Lung (tissue), 12 donors: ENCODE measurements around the gene FAM168A. TPM values are rescaled to one million over a fixed set of nuclear protein-coding genes. Genes with fewer than 3 reads are reported as not detected.
"Not testable (repeated sequence)": the region's sequence is repeated elsewhere in the genome, so short reads cannot be mapped to it uniquely, and the experiment has no call there.

ENCODE experiments used
- ATAC-seq: fragments of 200-7000 bp; cut with Tn5 transposase; one replicate; pipeline ENCODE4 v1.9.1; 2020; ENCODE audit warnings: moderate number of reproducible peaks; ENCODE audit not compliant: insufficient read depth, low FRiP score
- DNase-seq, 3 donors: peaks; one replicate each; pipeline ENCODE4 v3.0.0-alpha.2; 2013 to 2017
- H3K27ac ChIP-seq, 2 donors: one replicate each; pipeline ENCODE4 v1.5.1; 2013; ENCODE audit warnings: mild to moderate bottlenecking in 2 of 2, moderate library complexity in 2 of 2, control low read depth in 1 of 2, inconsistent platforms in 1 of 2, low read depth in 1 of 2, low read length in 1 of 2
- H3K27me3 ChIP-seq, 3 donors: one replicate each; pipeline ENCODE4 v1.5.1; 2013; ENCODE audit warnings: low read length in 2 of 3; ENCODE audit not compliant: control insufficient read depth in 3 of 3, insufficient read depth in 3 of 3
- H3K36me3 ChIP-seq, 4 donors: one replicate each; pipeline ENCODE4 v1.5.1; 2013; ENCODE audit warnings: low read length in 4 of 4, mild to moderate bottlenecking in 1 of 4, moderate library complexity in 1 of 4; ENCODE audit not compliant: control insufficient read depth in 4 of 4, insufficient read depth in 4 of 4
- H3K4me1 ChIP-seq, 5 donors: one replicate each; pipeline ENCODE4 v1.5.1; 2013; ENCODE audit warnings: low read length in 5 of 5, mild to moderate bottlenecking in 2 of 5, moderate library complexity in 1 of 5; ENCODE audit not compliant: control insufficient read depth in 5 of 5, insufficient read depth in 5 of 5
- H3K4me3 ChIP-seq: one replicate; pipeline ENCODE4 v1.5.1; 2013; ENCODE audit warnings: mild to moderate bottlenecking, control low read depth, moderate library complexity
- H3K9ac ChIP-seq, 2 donors: one replicate each; pipeline ENCODE4 v1.5.1; 2013; ENCODE audit warnings: low read length in 2 of 2, control low read depth in 1 of 2; ENCODE audit not compliant: insufficient read depth in 1 of 2
- H3K9me3 ChIP-seq, 4 donors: one replicate each; pipeline ENCODE4 v1.5.1; 2013; ENCODE audit warnings: low read length in 3 of 4, mild to moderate bottlenecking in 1 of 4, moderate library complexity in 1 of 4; ENCODE audit not compliant: control insufficient read depth in 4 of 4, insufficient read depth in 3 of 4
- CTCF ChIP-seq: IDR thresholded peaks from 2 replicates; pipeline ENCODE4 v1.5.1; 2012; ENCODE audit warnings: mild to moderate bottlenecking; ENCODE audit errors: control extremely low read depth, extremely low read depth
- WGBS, 2 donors: extraction: QIAGEN DNeasy Blood & Tissue Kit; methylation state at CpG; one replicate each; pipeline ENCODE4 v1.1.7; 2013; 5-methylcytosine and 5-hydroxymethylcytosine counted together
- polyA plus RNA-seq, 2 donors: library from polyadenylated mRNA; stranded (reverse); fragments of 200-250 nt; gene quantifications; one replicate each; pipeline ENCODE4 v1.2.1, GENCODE V29; 2013
- total RNA-seq, 2 donors: library from RNA; depleted of rRNA in 1 of 2; stranded (reverse); fragments of >200 nt in 1 of 2; gene quantifications; one replicate each; pipeline ENCODE4 v1.2.1, GENCODE V29; 2014 to 2021
- donor health status: control.
- donor health status: control.
- donor health status: Bipolar disorder and iron deficiency.
- donor health status: healthy.
- donor health status: DM: yes; HTN: yes; CAD: no.

Gene FAM168A
- total and polyA plus RNA-seq, 4 donors, result 6.7 to 25.5 (median 17.1) TPM

DNA sequence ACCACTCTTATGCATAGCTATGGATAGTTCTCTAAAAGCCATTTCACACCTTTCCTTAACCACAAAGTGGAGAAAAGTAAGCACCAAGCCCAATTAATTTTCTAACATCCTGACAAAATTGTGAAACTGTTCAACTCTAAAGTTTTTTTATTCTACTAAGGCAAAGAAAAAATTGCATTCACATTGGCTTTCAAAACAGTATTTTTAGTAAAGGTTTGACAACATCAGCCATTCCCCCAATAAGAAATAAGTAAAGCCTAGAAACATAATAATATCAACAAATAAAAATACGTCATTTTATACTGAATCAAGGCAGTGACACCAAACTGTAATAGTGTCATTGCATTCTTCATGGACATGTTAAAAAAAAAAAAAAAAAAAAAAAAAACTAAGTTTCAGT is 11.1 kb downstream of the FAM168A start:
- ATAC-seq, result no peak
- WGBS, 2 donors, result 83 to 95% methylated on average over 1 of the region's 1 CpG
- no peak for TF ChIP-seq CTCF

GRCh38 chr11:73585834-73586575 is 11.9 kb downstream of the FAM168A start:
- ATAC-seq (no peak), DNase-seq (no peak)
- Histone ChIP-seq H3K9me3 (no peaks in the 10 kb centered on the region), H3K4me3 (no peak overlapping the region), H3K27me3 (no peaks in the 10 kb centered on the region), H3K36me3 (peaks cover 0 to 2% (median 0%) of the 10 kb centered on the region in 4 donors), H3K4me1 (peaks cover 0 to 3% (median 0%) of the 10 kb centered on the region in 5 donors), H3K9ac (no peak overlapping the region), H3K27ac (no peak overlapping the region)
- TF ChIP-seq CTCF, result no peak
- 100% methylated on average over 1 of the region's 1 CpG for WGBS, 2 donors

More for the DNA sequence above, 11.1 kb downstream of the FAM168A start:
- H3K4me1 ChIP-seq, result peaks cover 0 to 3% (median 0%) of the 10 kb centered on the region in 5 donors
- no peak overlapping the region for H3K9ac ChIP-seq
- H3K27ac ChIP-seq, result no peak overlapping the region
- H3K27me3 ChIP-seq, result no peaks in the 10 kb centered on the region
- no peak overlapping the region for H3K4me3 ChIP-seq
- DNase-seq, result no peak
- no peaks in the 10 kb centered on the region for H3K9me3 ChIP-seq
- H3K36me3 ChIP-seq, result peaks cover 0 to 2% (median 0%) of the 10 kb centered on the region in 4 donors

DNA sequence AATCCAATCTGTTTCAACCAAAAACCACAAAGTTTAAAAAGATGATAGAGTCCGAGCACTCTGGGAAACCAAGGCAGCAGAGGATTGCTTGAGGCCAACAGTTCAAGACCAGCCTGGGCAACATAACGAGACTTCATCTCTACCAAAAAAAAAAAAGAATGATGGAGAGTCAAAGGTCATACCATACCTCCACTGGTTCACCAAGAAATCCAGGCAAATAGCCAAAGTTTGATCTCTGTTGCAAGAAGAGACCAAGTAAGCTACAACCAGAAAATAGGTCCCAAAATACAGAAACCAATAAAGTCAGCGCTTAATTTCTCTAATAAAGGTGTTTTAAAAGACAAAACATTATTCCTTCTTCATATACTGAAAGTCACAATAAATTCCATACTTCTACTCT is 13.1 kb downstream of the FAM168A start:
- H3K4me3 ChIP-seq, result no peak overlapping the region
- no peaks in the 10 kb centered on the region for H3K27me3 ChIP-seq
- 86 to 97% methylated on average over 3 of the region's 3 CpGs for WGBS, 2 donors
- no peak for TF ChIP-seq CTCF
- H3K9ac ChIP-seq, result no peak overlapping the region
- H3K9me3 ChIP-seq, result no peaks in the 10 kb centered on the region
- ATAC-seq (no peak), DNase-seq (no peak)
- H3K27ac ChIP-seq, result no peak overlapping the region
- peaks cover 0 to 2% (median 0%) of the 10 kb centered on the region in 5 donors for H3K4me1 ChIP-seq
- H3K36me3 ChIP-seq, result peaks cover 0 to 2% (median 0%) of the 10 kb centered on the region in 4 donors

DNA sequence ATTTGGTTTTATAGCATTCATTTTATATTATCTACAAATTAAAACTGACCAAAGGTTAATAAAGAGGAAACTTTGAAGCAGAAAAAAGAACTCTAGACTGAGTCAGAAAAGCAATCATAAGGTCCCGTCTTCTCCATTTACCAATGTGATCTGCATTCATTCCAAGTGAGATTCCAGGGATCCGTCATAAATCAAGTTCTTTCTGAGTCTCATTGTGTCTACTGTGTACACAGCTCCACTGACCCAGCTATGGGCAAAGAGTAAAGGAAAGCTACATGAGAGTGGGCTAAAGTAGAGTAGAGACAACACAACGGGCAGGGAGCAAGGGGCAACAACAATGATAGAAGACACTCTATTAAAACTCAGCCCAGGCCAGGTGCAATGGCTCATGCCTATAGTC is 15.3 kb downstream of the FAM168A start:
- no peak overlapping the region for H3K27ac ChIP-seq
- no peak for DNase-seq
- peaks cover 0 to 7% (median 0%) of the 10 kb centered on the region in 5 donors for H3K4me1 ChIP-seq
- TF ChIP-seq CTCF, result no peak
- no peak for ATAC-seq
- no peaks in the 10 kb centered on the region for H3K9me3 ChIP-seq
- H3K36me3 ChIP-seq, result peaks cover 0 to 2% (median 0%) of the 10 kb centered on the region in 4 donors
- 94 to 96% methylated on average over 3 of the region's 3 CpGs for WGBS, 2 donors
- no peak overlapping the region for H3K4me3 ChIP-seq
- H3K9ac ChIP-seq, result no peak overlapping the region
- H3K27me3 ChIP-seq, result no peaks in the 10 kb centered on the region

- not testable (repeated sequence) for H3K9ac ChIP-seq, H3K27me3 ChIP-seq, H3K4me3 ChIP-seq, H3K27ac ChIP-seq, ATAC-seq, H3K36me3 ChIP-seq, DNase-seq, H3K4me1 ChIP-seq, H3K9me3 ChIP-seq
- 87 to 91% methylated on average over 1 of the region's 1 CpG for WGBS, 2 donors
Observed at GRCh38 chr11:73580749-73581148, 17.2 kb downstream of the FAM168A start.
